ENCODE data around the gene SERPINB5.

SERPINB5 gene

DNA sequence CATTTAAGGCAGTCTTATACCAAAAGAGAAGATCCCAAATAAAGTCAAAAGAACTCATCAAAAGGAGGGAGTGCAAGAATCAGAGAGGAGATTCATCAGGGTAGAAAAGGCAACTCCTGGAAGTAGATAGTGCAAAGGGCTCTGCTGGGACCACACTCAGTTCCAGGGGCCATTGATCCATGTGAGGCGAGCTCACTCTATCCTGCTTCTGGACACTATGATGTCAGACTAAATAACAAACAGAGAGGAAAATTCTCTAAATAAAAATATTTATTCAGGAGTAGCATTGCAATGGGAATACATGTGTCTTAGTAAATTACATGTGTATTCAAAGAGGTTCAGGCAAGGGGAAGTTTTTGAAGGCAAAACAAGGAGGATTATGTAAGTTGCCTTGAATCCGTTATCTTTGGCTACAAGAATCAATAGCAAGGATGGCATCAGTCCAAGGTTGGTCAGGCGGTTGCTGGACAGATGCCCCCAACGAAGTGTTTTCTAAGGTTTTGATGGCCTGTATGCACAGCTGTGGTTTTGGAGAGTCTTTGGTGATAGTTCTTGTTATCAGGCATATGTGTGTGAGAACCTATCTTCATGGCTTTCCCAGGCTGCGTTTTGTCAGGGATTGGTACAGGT is 52.2 kb downstream of the SERPINB5 start:
- no peak for DNase-seq (ENCODE audit: low read depth)
- TF ChIP-seq CTCF (IDR thresholded peaks at IDR 0.05; ENCODE audit: low read depth, low read length, missing control alignments) = no peak
- in situ Hi-C loops (cut with HindIII; ENCODE audit: low sequenced_read_pairs) = no loop called here
- no peak overlapping the region for H3K4me3 ChIP-seq (ENCODE audit: low read depth, low read length)

GRCh38 chr18:63532471-63532870 is 55.7 kb downstream of the SERPINB5 start:
- TF ChIP-seq CTCF (IDR thresholded peaks at IDR 0.05; ENCODE audit: low read depth, low read length, missing control alignments) = no peak
- H3K4me3 ChIP-seq (ENCODE audit: low read depth, low read length) = no peak overlapping the region
- in situ Hi-C loops (cut with HindIII; ENCODE audit: low sequenced_read_pairs) = no loop called here
- DNase-seq (ENCODE audit: low read depth) = no peak

GRCh38 chr18:63534615-63535014 is 57.9 kb downstream of the SERPINB5 start:
- no peak overlapping the region for H3K4me3 ChIP-seq (ENCODE audit: low read depth, low read length)
- TF ChIP-seq CTCF (IDR thresholded peaks at IDR 0.05; ENCODE audit: low read depth, low read length, missing control alignments) = no peak
- no peak for DNase-seq (ENCODE audit: low read depth)
- in situ Hi-C loops (cut with HindIII; ENCODE audit: low sequenced_read_pairs) = no loop called here

DNA sequence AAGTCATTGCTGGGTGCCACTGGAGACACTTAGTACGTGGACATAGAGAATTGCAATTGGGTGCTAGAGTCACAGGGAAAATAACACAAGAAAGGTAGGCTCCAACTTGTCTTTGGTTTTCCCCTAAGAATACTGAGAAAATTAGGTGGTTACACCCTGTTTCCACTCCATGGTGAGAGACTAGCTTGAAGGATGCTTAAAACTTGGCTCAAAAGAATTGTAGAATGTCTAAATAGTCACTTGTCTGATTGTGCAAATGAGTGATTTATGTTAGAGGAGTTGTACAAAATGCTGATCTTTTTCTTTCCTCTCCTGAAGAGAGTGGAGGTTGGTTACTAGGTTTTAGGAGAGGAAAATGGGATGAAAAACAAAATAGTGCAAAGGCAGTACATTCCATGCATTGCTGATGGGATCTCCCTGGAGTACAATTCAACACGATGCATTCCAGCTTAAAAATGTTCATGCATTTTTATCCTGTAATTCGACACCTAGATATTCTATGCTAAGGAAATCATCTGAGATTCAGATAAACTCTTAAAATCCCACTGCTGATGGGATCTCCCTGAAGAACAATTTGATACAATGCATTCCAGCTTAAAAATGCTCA is 63.2 kb downstream of the SERPINB5 start:
- in situ Hi-C loops (cut with HindIII; ENCODE audit: low sequenced_read_pairs) = no loop called here
- H3K4me3 ChIP-seq (ENCODE audit: low read depth, low read length) = no peak overlapping the region
- no peak for TF ChIP-seq CTCF (IDR thresholded peaks at IDR 0.05; ENCODE audit: low read depth, low read length, missing control alignments)
- DNase-seq (ENCODE audit: low read depth) = no peak

GRCh38 chr18:63542069-63542468 is 65.3 kb downstream of the SERPINB5 start, which contains the start of gene SERPINB12:
Gene SERPINB12 (plus strand): TSS chr18:63542369. CDS start chr18:63556160, 13,791 bp downstream.
- H3K4me3 ChIP-seq (ENCODE audit: low read depth, low read length) = no peak within 1 kb of the TSS
- in situ Hi-C loops (cut with HindIII; ENCODE audit: low sequenced_read_pairs) = no loop called here
- no peak for TF ChIP-seq CTCF (IDR thresholded peaks at IDR 0.05; ENCODE audit: low read depth, low read length, missing control alignments)
- DNase-seq (ENCODE audit: low read depth) = no peak

GRCh38 chr18:63544017-63544416 is 67.3 kb downstream of the SERPINB5 start:
- no peak for DNase-seq (ENCODE audit: low read depth)
- no peak for TF ChIP-seq CTCF (IDR thresholded peaks at IDR 0.05; ENCODE audit: low read depth, low read length, missing control alignments)
- in situ Hi-C loops (cut with HindIII; ENCODE audit: low sequenced_read_pairs) = no loop called here
- H3K4me3 ChIP-seq (ENCODE audit: low read depth, low read length) = no peak overlapping the region

Measured in astrocyte of the cerebellum (primary cell).